Pons (tissue), 1 donor: ENCODE measurements around the gene DDAH1.

Experiments
- DNase-seq: peaks from one replicate; pipeline ENCODE4 v3.0.0-alpha.2; 2016; ENCODE audit warnings: low spot score

The DDAH1 gene

GRCh38 chr1:85393490-85393889, 71.5 kb downstream of the DDAH1 start:
- no peak for DNase-seq

GRCh38 chr1:85388416-85388815, 76.5 kb downstream of the DDAH1 start:
- no peak for DNase-seq

GRCh38 chr1:85387781-85388180, 77.2 kb downstream of the DDAH1 start:
- DNase-seq = no peak

GRCh38 chr1:85386068-85386722, 78.8 kb downstream of the DDAH1 start:
- no peak for DNase-seq

GRCh38 chr1:85379203-85380136, 85.5 kb downstream of the DDAH1 start:
- DNase-seq = no peak

GRCh38 chr1:85378534-85378933, 86.4 kb downstream of the DDAH1 start:
- DNase-seq = no peak

- no peak for DNase-seq
Observed at GRCh38 chr1:85376356-85376755, 88.6 kb downstream of the DDAH1 start.

- no peak for DNase-seq
Observed at GRCh38 chr1:85375493-85375892, 89.5 kb downstream of the DDAH1 start.

- DNase-seq = no peak
Observed at GRCh38 chr1:85374160-85374559, 90.8 kb downstream of the DDAH1 start.

GRCh38 chr1:85373378-85373708, 91.6 kb downstream of the DDAH1 start:
- no peak for DNase-seq

GRCh38 chr1:85372683-85373377, 92.1 kb downstream of the DDAH1 start:
- no peak for DNase-seq

GRCh38 chr1:85371021-85371420, 93.9 kb downstream of the DDAH1 start:
- DNase-seq = no peak

- no peak for DNase-seq
Observed at GRCh38 chr1:85368073-85368770, 96.7 kb downstream of the DDAH1 start.

GRCh38 chr1:85366391-85367170, 98.4 kb downstream of the DDAH1 start:
- no peak for DNase-seq

GRCh38 chr1:85365851-85366250, 99.1 kb downstream of the DDAH1 start:
- no peak for DNase-seq

- no peak for DNase-seq
Observed at GRCh38 chr1:85363521-85363920, 101.4 kb downstream of the DDAH1 start.

- no peak for DNase-seq
Observed at GRCh38 chr1:85363092-85363491, 101.9 kb downstream of the DDAH1 start.

- no peak for DNase-seq
Observed at GRCh38 chr1:85361606-85362296, 103.2 kb downstream of the DDAH1 start.

- DNase-seq = no peak
Observed at GRCh38 chr1:85360730-85361493, 104.0 kb downstream of the DDAH1 start.
